ENCODE measurements around the gene MYO15B. TPM values are rescaled to one million over a fixed set of nuclear protein-coding genes. Genes with fewer than 3 reads are reported as not detected.
A peak's percentile ranks its signal among the peaks of the same experiment; 100 is the strongest.

MYO15B gene
- total and polyA plus RNA-seq, 2 of the 13 experiments (the other 11 are each of a cell fraction or from before 2014, with no cell fraction given) = 2.8 to 8.1 TPM

DNA sequence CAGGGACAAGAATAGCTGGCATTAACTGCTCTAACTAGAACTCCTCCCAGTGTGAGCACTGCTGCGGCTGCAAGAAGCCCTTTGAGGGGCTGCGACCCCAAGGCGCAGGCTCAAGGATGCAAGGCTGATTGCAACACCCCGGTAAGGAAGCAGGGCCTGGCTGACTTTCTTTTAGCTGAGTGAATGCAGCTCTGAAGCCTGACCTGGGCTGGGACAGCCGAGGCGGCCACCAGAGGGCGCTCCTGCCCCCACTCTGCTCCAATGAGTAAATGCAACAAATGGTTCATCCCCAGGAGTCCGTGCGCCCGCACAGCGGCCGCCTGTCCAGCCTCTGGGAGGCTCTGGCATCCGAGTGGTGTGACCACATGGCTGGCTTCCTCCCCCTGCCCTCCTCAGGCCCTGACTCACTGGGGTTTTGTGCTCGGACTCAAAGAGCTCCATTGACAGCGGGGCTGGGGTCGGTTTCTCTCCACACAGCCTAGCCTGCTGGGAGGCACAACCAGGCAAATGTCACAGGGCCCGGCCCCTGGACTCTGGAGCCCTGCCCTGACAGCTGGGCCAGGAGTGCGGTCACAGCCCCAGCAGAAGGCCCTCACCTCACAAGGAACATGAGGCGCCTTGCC is 45.4 kb downstream of the MYO15B start, which contains the start of gene SMIM5 (continued):
- TF ChIP-seq ZNF124 (CRISPR knock-in tag; IDR thresholded peaks at IDR 0.05) = 0 out of 2 replicates have a peak, but pooled peaks have one; percentile 27

DNA sequence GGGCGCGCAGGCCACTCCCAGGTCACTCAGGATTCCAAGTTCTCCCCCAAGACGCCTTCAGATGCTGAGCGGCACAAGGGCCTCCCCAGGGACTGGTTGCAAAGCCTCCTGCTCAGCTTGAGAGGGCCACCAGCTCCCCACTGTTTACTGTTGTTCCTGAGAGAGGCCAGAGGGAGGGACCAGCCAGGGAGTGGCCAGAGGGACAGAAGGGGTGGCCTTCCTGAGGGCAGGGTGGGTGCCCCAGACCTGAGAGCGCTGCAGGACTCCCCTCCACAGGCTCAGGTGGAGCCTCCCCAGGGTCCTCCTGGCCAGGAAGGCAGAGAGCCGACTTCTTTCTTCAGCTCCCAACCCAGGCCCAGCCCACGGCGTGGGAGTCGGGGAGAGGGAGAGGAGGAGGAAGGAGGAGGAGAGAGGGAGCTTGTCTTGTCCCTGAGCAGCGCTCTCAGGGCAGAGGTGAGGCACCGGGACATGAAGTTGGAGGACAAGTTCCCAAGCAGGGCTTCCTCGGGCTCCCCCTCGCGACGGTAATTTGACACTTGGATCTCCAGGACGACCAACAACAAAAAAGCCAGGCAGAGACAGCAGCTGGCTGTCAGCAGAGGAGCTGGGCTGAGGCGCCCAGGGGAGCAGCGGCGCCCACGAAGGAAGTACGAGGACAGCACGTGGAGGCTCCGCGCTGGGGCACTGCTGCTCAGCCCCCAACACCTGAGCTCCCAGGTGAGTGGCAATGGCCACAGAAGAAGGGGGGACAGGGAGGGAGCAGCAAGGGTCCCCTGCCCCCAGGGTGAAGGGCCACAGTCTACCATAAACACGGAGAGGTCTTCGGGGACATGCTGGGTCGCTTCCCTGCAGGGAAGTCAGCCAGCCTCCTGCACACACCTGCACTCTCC is 46.1 kb downstream of the MYO15B start:
- Histone ChIP-seq H3K9ac (ENCODE audit: insufficient read depth, low read depth, low read length) (peak overlapping the region; percentile 27; the same call in 1 of the 2 replicates), H3K36me3 (replicated peaks in 1 of 2; ENCODE audit: control insufficient read depth in 1 of 2, insufficient read depth in 2 of 2, low read length in 2 of 2) (peaks cover 17 to 28% of the 10 kb centered on the region in 2 experiments; a peak in 4 of 5 replicates), H2AFZ (ENCODE audit: low read length) (no peak overlapping the region), H3K27me3 (ENCODE audit: control insufficient read depth in 1 of 2, insufficient read depth in 2 of 2, low read length in 2 of 2) (no peaks in the 10 kb centered on the region), H4K20me1 (ENCODE audit: insufficient read depth, low read length) (peaks cover 4% of the 10 kb centered on the region; the same call in 1 of the 2 replicates), H3K4me2 (ENCODE audit: low read depth, low read length) (peak overlapping the region; percentile 76), H3K4me1 (ENCODE audit: insufficient read depth, low read length) (peaks cover 19% of the 10 kb centered on the region), H3K9me3 (ENCODE audit: low read length) (no peaks in the 10 kb centered on the region), H3K4me3 (replicated peaks in 1 of 3; ENCODE audit: insufficient read depth in 1 of 3, low read depth in 2 of 3, low read length in 3 of 3) (peak overlapping the region in 2 of 3 experiments; percentile 21 to 59; a peak in 2 of 6 replicates), H3K79me2 (ENCODE audit: insufficient read depth, low read length) (no peaks in the 10 kb centered on the region), H3K27ac (ENCODE audit: extremely low read length, insufficient read depth, low read length) (peak overlapping the region; percentile 50)
- in situ Hi-C loops (cut with HindIII; ENCODE audit: extremely low pct_ligation_motif_present, low pct_unique_long_range_greater_than_20kb) (no loop called here), intact Hi-C loops (cut with micrococcal nuclease; ENCODE audit: unreplicated experiment) (loop anchor here (1.0 kb wide), 4 partner anchors 13 to 115 kb away; partner anchors contain the start of genes RECQL5 and SAP30BP)
- 12% methylated on average over 17 of the region's 27 CpGs for WGBS (ENCODE audit: low lambda C conversion rate)
- CTCF ChIA-PET (ENCODE audit: low intra/inter-chr PET ratio, low total read pairs) = interaction anchor here (0.7 to 5.1 kb wide), 10 partner anchors 8 to 207 kb away, joined by 3 to 102 read pairs (median 4); a partner anchor contains a TSS
- no TSS peak for BruUV-seq (replicated peaks)
- ATAC-seq (peak; percentile 85), FAIRE-seq (peak; percentile 98), DNase-seq (ENCODE audit: low spot score) (peak; percentile 91)
- POLR2A ChIA-PET = interaction anchor here (0.7 to 2.1 kb wide), 16 partner anchors 11 to 146 kb away, joined by 3 to 28 read pairs (median 6); partner anchors contain the start of genes RECQL5 and SAP30BP
- TF ChIP-seq SRSF1 (optimal IDR thresholded peaks at IDR 0.05; ENCODE audit: low read depth, low read length) = peak; percentile 28
- TF ChIP-seq BORCS8-MEF2B (CRISPR knock-in tag; IDR thresholded peaks at IDR 0.05) = no peak
- peak; percentile 72 for TF ChIP-seq KAT8 (CRISPR knock-in tag; IDR thresholded peaks at IDR 0.05)
- TF ChIP-seq SUZ12 (IDR thresholded peaks at IDR 0.05; ENCODE audit: low read depth, low read length) = no peak
- TF ChIP-seq, protein P1, sequence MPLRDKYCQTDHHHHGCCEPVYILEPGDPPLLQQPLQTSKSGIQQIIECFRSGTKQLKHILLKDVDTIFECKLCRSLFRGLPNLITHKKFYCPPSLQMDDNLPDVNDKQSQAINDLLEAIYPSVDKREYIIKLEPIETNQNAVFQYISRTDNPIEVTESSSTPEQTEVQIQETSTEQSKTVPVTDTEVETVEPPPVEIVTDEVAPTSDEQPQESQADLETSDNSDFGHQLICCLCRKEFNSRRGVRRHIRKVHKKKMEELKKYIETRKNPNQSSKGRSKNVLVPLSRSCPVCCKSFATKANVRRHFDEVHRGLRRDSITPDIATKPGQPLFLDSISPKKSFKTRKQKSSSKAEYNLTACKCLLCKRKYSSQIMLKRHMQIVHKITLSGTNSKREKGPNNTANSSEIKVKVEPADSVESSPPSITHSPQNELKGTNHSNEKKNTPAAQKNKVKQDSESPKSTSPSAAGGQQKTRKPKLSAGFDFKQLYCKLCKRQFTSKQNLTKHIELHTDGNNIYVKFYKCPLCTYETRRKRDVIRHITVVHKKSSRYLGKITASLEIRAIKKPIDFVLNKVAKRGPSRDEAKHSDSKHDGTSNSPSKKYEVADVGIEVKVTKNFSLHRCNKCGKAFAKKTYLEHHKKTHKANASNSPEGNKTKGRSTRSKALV (CRISPR knock-in tag; IDR thresholded peaks at IDR 0.05) = 0 out of 2 replicates have a peak, but pooled peaks have one; percentile 31
- TF ChIP-seq ARNT2 (CRISPR knock-in tag; IDR thresholded peaks at IDR 0.05; ENCODE audit: low read depth) = peak; percentile 51; the same call in 1 of the 2 replicates
- 0 out of 2 replicates have a peak, but pooled peaks have one; percentile 28 for TF ChIP-seq ZNF501 (CRISPR knock-in tag; IDR thresholded peaks at IDR 0.05)
- TF ChIP-seq, protein P2, sequence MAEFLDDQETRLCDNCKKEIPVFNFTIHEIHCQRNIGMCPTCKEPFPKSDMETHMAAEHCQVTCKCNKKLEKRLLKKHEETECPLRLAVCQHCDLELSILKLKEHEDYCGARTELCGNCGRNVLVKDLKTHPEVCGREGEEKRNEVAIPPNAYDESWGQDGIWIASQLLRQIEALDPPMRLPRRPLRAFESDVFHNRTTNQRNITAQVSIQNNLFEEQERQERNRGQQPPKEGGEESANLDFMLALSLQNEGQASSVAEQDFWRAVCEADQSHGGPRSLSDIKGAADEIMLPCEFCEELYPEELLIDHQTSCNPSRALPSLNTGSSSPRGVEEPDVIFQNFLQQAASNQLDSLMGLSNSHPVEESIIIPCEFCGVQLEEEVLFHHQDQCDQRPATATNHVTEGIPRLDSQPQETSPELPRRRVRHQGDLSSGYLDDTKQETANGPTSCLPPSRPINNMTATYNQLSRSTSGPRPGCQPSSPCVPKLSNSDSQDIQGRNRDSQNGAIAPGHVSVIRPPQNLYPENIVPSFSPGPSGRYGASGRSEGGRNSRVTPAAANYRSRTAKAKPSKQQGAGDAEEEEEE (CRISPR knock-in tag; IDR thresholded peaks at IDR 0.05; ENCODE audit: borderline replicate concordance) = 0 out of 2 replicates have a peak, but pooled peaks have one; percentile 94

Measured in HepG2 (cell line).